Thyroid gland (tissue), 4 donors: Measurements from ENCODE around the gene RASL11B. TPM values are rescaled to one million over a fixed set of nuclear protein-coding genes. Genes with fewer than 3 reads are reported as not detected.

Experiments
- DNase-seq, 2 donors: peaks; one replicate each; pipeline ENCODE4 v3.0.0-alpha.2; 2019
- H3K27ac ChIP-seq, 3 donors: fragments of 200-600 bp; sonication (generic); 1 replicate in 2 of 3; 2 replicates in 1 of 3; pipeline ENCODE4 v1.5.1; 2016 to 2019; ENCODE audit warnings: mild to moderate bottlenecking in 1 of 3, moderate library complexity in 1 of 3
- H3K27me3 ChIP-seq: fragments of 200-600 bp; sonication (generic); one replicate; pipeline ENCODE4 v1.5.1; 2019
- H3K36me3 ChIP-seq, 2 donors: fragments of 200-600 bp; sonication (generic); one replicate each; pipeline ENCODE4 v1.5.1; 2016 to 2019
- H3K4me1 ChIP-seq, 2 donors: fragments of 200-600 bp; sonication (generic); one replicate each; pipeline ENCODE4 v1.5.1; 2017 to 2019
- H3K4me3 ChIP-seq, 3 donors: fragments of 200-600 bp; sonication (generic); replicated peaks in 1 of 3; 1 replicate in 2 of 3; 2 replicates in 1 of 3; pipeline ENCODE4 v1.5.1; 2016; ENCODE audit warnings: mild to moderate bottlenecking in 1 of 3
- H3K9me3 ChIP-seq: fragments of 200-600 bp; sonication (generic); one replicate; pipeline ENCODE4 v1.5.1; 2017
- CTCF ChIP-seq, 6 experiments: fragments of 200-600 bp in 3 of 6; fragments of 450-650 bp in 3 of 6; sonication (generic) in 3 of 6; IDR thresholded peaks; one replicate each; pipeline ENCODE4 v1.5.1; 2016 to 2019; ENCODE audit warnings: antibody characterized with exemption in 6 of 6, mild to moderate bottlenecking in 2 of 6, inconsistent platforms in 1 of 6, moderate library complexity in 1 of 6
- POLR2A ChIP-seq, 2 donors: fragments of 450-650 bp; IDR thresholded peaks; one replicate each; pipeline ENCODE4 v1.6.1; 2017; ENCODE audit warnings: antibody characterized with exemption in 2 of 2, mild to moderate bottlenecking in 2 of 2, moderate library complexity in 1 of 2
- WGBS, 2 donors: methylation state at CpG; one replicate each; pipeline ENCODE4 v1.1.5; 2017; 5-methylcytosine and 5-hydroxymethylcytosine counted together
- intact Hi-C: fragments of 100-400 bp; cut with DNase I; formaldehyde crosslinking; loops from one replicate; pipeline ENCODE4 v1.15.1; 2023
- total RNA-seq, 4 donors: library from RNA; depleted of rRNA; stranded (reverse); fragments of >200 nt; gene quantifications; one replicate each; pipeline ENCODE4 v1.2.3, GENCODE V29; 2016

RASL11B gene
- total RNA-seq, 4 donors from 2014 or later = 0.45 to 3.6 (median 0.60) TPM

GRCh38 chr4:52879471-52879870 is 17.4 kb downstream of the RASL11B start:
- no peak for DNase-seq
- intact Hi-C loops = no loop called here
- peaks cover 8 to 23% of the 10 kb centered on the region in 2 donors for H3K4me1 ChIP-seq
- H3K27me3 ChIP-seq = no peaks in the 10 kb centered on the region
- H3K9me3 ChIP-seq = no peaks in the 10 kb centered on the region
- H3K4me3 ChIP-seq = no peak overlapping the region
- H3K27ac ChIP-seq = no peak overlapping the region
- 93 to 94% methylated on average over 3 of the region's 3 CpGs for WGBS, 2 donors
- H3K36me3 ChIP-seq = no peaks in the 10 kb centered on the region
- TF ChIP-seq POLR2A (IDR thresholded peaks at IDR 0.05) (no peak), CTCF (IDR thresholded peaks at IDR 0.05) (no peak)

- Histone ChIP-seq H3K27ac (no peak overlapping the region), H3K4me1 (peaks cover 8 to 21% of the 10 kb centered on the region in 2 donors), H3K4me3 (no peak overlapping the region), H3K27me3 (no peaks in the 10 kb centered on the region), H3K36me3 (no peaks in the 10 kb centered on the region), H3K9me3 (no peaks in the 10 kb centered on the region)
- intact Hi-C loops = no loop called here
- no peak for DNase-seq
- TF ChIP-seq POLR2A (IDR thresholded peaks at IDR 0.05) (no peak), CTCF (IDR thresholded peaks at IDR 0.05) (no peak)
- WGBS, 2 donors = 96 to 100% methylated on average over 1 of the region's 1 CpG
Observed at GRCh38 chr4:52880994-52881393, 18.9 kb downstream of the RASL11B start.

GRCh38 chr4:52883183-52883621 is 21.1 kb downstream of the RASL11B start:
- no peak for TF ChIP-seq POLR2A (IDR thresholded peaks at IDR 0.05)
- no peak for TF ChIP-seq CTCF (IDR thresholded peaks at IDR 0.05)
- H3K27ac ChIP-seq = no peak overlapping the region
- intact Hi-C loops = no loop called here
- no peak overlapping the region for H3K4me3 ChIP-seq
- no peaks in the 10 kb centered on the region for H3K27me3 ChIP-seq
- H3K4me1 ChIP-seq = peaks cover 0 to 9% of the 10 kb centered on the region in 2 donors
- H3K9me3 ChIP-seq = no peaks in the 10 kb centered on the region
- 53 to 54% methylated on average over 4 of the region's 4 CpGs for WGBS, 2 donors
- DNase-seq = no peak
- no peaks in the 10 kb centered on the region for H3K36me3 ChIP-seq

- no peaks in the 10 kb centered on the region for H3K9me3 ChIP-seq
- H3K4me3 ChIP-seq = no peak overlapping the region
- no peaks in the 10 kb centered on the region for H3K36me3 ChIP-seq
- H3K27ac ChIP-seq = no peak overlapping the region
- TF ChIP-seq CTCF (IDR thresholded peaks at IDR 0.05) (no peak), POLR2A (IDR thresholded peaks at IDR 0.05) (no peak)
- DNase-seq = no peak
- no peaks in the 10 kb centered on the region for H3K27me3 ChIP-seq
- peaks cover 0 to 9% of the 10 kb centered on the region in 2 donors for H3K4me1 ChIP-seq
- 91% methylated on average over 4 of the region's 4 CpGs for WGBS, 2 donors
- intact Hi-C loops = no loop called here
Observed at GRCh38 chr4:52883707-52884669, 21.9 kb downstream of the RASL11B start.

GRCh38 chr4:52884994-52885393 is 22.9 kb downstream of the RASL11B start:
- Histone ChIP-seq H3K36me3 (no peaks in the 10 kb centered on the region), H3K4me1 (peaks cover 6 to 15% of the 10 kb centered on the region in 2 donors), H3K27ac (no peak overlapping the region), H3K9me3 (no peaks in the 10 kb centered on the region), H3K27me3 (no peaks in the 10 kb centered on the region), H3K4me3 (no peak overlapping the region)
- intact Hi-C loops = no loop called here
- no peak for DNase-seq
- no peak for TF ChIP-seq POLR2A (IDR thresholded peaks at IDR 0.05)
- TF ChIP-seq CTCF (IDR thresholded peaks at IDR 0.05) = no peak
- WGBS, 2 donors = 94 to 96% methylated on average over 2 of the region's 2 CpGs
